ENCODE measurements around the gene SRSF8. TPM values are rescaled to one million over a fixed set of nuclear protein-coding genes. Genes with fewer than 3 reads are reported as not detected.

SRSF8 gene
- total and polyA plus RNA-seq, 7 donors: 17.7 to 35.3 (median 26.6) TPM

DNA sequence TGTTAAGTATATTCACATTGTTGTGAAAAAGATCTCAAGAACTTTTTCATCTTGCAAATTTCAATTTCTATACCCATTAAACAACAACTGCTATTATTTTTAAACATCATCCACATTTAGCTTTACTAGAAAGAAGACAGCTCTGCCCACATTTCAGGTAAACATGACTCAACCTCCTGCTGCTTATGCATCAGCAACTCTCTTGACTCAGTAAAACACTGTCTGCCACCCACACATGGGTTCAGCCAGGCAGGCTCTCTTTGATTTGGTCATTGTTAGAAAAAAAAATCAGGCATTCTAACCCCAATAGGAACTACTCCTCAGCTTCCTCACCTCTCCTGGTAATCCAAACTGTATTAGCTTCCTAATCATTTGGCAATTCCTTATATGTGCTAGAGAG, 17.8 kb downstream of the SRSF8 start:
- TF ChIP-seq, protein P1, sequence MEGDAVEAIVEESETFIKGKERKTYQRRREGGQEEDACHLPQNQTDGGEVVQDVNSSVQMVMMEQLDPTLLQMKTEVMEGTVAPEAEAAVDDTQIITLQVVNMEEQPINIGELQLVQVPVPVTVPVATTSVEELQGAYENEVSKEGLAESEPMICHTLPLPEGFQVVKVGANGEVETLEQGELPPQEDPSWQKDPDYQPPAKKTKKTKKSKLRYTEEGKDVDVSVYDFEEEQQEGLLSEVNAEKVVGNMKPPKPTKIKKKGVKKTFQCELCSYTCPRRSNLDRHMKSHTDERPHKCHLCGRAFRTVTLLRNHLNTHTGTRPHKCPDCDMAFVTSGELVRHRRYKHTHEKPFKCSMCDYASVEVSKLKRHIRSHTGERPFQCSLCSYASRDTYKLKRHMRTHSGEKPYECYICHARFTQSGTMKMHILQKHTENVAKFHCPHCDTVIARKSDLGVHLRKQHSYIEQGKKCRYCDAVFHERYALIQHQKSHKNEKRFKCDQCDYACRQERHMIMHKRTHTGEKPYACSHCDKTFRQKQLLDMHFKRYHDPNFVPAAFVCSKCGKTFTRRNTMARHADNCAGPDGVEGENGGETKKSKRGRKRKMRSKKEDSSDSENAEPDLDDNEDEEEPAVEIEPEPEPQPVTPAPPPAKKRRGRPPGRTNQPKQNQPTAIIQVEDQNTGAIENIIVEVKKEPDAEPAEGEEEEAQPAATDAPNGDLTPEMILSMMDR (IDR thresholded peaks at IDR 0.05): no peak
- H3K4me1 ChIP-seq: peaks cover 4% of the 10 kb centered on the region
- no peaks in the 10 kb centered on the region for H3K27me3 ChIP-seq (ENCODE audit: insufficient read depth in 3 of 3, low read length in 2 of 3)
- DNase-seq (no peak), ATAC-seq (no peak)
- no peak overlapping the region for H3K4me3 ChIP-seq
- no peaks in the 10 kb centered on the region for H3K36me3 ChIP-seq (ENCODE audit: insufficient read depth in 1 of 2, low read depth in 1 of 2)
- H3K9me3 ChIP-seq: no peaks in the 10 kb centered on the region
- intact Hi-C loops (cut with DNase I): no loop called here
- no peak overlapping the region for H3K27ac ChIP-seq

DNA sequence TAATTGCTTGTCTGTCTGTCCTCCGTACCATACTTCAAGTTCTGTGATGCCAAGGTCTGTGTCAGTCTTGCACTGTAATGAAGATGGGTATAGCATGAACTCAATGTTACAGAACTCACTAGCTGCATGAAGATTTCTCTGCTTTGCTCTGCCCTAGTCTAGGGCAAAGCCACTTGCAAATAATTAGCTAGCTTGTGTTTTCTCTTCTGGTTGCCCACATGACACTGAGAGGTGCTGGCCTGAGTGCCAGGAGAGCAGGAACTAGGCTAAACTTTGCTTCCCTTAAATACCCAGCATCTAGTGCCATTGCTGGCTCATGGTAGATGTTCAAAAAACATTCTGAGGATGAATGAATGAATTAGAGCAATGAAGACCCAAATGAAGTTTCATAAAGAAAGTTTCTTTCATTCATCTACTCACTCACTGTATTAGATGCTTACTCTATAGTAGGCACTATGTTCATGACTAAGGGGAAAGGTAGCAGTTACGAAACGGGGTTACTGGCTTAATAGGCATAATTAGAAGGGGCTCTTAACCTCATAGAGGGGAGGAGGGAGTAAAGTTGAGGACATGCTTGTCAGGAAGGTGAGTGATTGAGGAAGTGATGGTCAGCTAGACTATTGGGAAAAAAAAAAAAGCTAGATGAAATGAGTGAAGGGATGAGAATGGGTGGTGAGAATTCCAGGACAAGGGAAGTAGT, 18.5 kb downstream of the SRSF8 start:
- H3K9me3 ChIP-seq: no peaks in the 10 kb centered on the region
- WGBS, 3 donors: 87 to 98% (median 88%) methylated on average over 3 of the region's 3 CpGs
- no peaks in the 10 kb centered on the region for H3K36me3 ChIP-seq (ENCODE audit: insufficient read depth in 1 of 2, low read depth in 1 of 2)
- intact Hi-C loops (cut with DNase I): no loop called here
- ATAC-seq (no peak), DNase-seq (no peak)
- TF ChIP-seq, protein P1 (IDR thresholded peaks at IDR 0.05): no peak
- H3K4me3 ChIP-seq: no peak overlapping the region
- H3K4me1 ChIP-seq: peaks cover 4% of the 10 kb centered on the region
- no peaks in the 10 kb centered on the region for H3K27me3 ChIP-seq (ENCODE audit: insufficient read depth in 3 of 3, low read length in 2 of 3)
- no peak overlapping the region for H3K27ac ChIP-seq

DNA sequence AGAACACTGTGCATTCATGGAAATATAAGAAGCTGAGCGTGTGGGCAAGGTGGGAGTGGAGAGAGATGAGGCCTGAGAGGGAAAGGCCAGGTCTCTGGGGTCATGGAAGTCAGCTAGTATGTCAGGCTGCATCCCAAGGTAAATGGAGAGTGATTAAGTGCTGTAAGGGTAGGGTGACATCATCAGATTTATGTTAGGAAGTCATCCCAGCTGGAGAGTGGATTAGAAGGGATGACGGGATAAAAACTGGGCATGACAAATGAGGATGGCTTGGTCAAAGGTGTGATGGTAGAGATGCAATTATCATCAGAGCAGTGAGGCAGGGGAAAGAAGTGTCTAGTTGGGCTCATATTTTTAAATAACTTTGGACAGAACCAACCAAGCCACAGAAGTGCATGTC, 19.4 kb downstream of the SRSF8 start:
- TF ChIP-seq, protein P1 (IDR thresholded peaks at IDR 0.05): no peak
- ATAC-seq (no peak), DNase-seq (no peak)
- intact Hi-C loops (cut with DNase I): no loop called here
- Histone ChIP-seq H3K36me3 (ENCODE audit: insufficient read depth in 1 of 2, low read depth in 1 of 2) (no peaks in the 10 kb centered on the region), H3K27me3 (ENCODE audit: insufficient read depth in 3 of 3, low read length in 2 of 3) (no peaks in the 10 kb centered on the region), H3K9me3 (no peaks in the 10 kb centered on the region), H3K4me1 (peaks cover 13% of the 10 kb centered on the region), H3K27ac (no peak overlapping the region), H3K4me3 (no peak overlapping the region)
- 67 to 80% (median 72%) methylated on average over 2 of the region's 2 CpGs for WGBS, 3 donors

DNA sequence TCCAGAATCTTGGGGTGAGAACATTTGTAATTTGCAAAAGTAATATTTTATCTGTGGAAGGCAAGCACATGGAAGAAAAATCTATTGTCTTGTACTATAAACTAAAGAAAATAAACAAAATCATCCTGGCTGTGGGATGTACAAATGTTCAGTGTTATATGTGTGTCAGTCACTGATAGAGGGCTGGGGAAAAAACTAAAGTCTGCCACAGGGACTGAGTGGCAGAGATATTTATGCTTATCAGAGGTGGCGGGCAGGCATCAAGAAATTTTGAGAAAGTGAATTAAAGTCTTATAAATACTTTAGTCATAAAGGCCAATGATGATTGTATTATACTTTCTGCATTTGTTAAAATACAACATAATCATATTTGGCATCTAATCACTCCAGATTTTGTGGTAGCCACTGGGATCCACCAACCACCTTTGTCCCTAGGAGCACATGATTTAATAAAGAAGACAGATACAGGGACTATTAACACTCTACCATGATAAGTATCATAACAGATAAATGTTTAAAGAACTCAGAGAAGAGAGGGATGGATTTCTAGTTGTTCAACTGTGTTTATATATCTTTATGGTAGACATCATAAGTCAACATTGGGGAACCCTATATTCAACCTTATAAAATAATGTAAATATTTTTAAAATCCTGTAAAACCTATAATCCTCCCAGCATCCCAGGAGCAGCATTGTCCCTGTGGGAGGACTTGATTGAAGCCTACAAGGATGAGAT, 20.3 kb downstream of the SRSF8 start:
- Histone ChIP-seq H3K36me3 (ENCODE audit: insufficient read depth in 1 of 2, low read depth in 1 of 2) (no peaks in the 10 kb centered on the region), H3K27me3 (ENCODE audit: insufficient read depth in 3 of 3, low read length in 2 of 3) (no peaks in the 10 kb centered on the region), H3K4me1 (peaks cover 21% of the 10 kb centered on the region), H3K4me3 (no peak overlapping the region), H3K9me3 (no peaks in the 10 kb centered on the region), H3K27ac (no peak overlapping the region)
- WGBS, 3 donors: 94 to 100% (median 100%) methylated on average over 1 of the region's 1 CpG
- TF ChIP-seq, protein P1 (IDR thresholded peaks at IDR 0.05): no peak
- DNase-seq (no peak), ATAC-seq (no peak)
- intact Hi-C loops (cut with DNase I): no loop called here

All from psoas muscle (tissue), 8 donors.